Activated CD8-positive, alpha-beta T cell treated with anti-CD3 and anti-CD28 coated beads for 36 hours (primary cell): ENCODE measurements around the gene MBD5. TPM values are rescaled to one million over a fixed set of nuclear protein-coding genes. Genes with fewer than 3 reads are reported as not detected.

Experiments
- ATAC-seq: fragments of 200-7000 bp; cut with Tn5 transposase; one replicate; pipeline ENCODE4 v1.10.0; 2021; ENCODE audit warnings: mild to moderate bottlenecking, moderate library complexity
- CTCF ChIA-PET: fragments of 350-600 bp; sonication (Branson Sonifier 250); formaldehyde crosslinking; loops from one replicate; lab custom pipeline; 2021; ENCODE audit warnings: antibody characterized with exemption; lab: Charles Lee
- POLR2A ChIA-PET: fragments of 350-600 bp; sonication (Branson Sonifier 250); formaldehyde crosslinking; loops from one replicate; lab custom pipeline; 2021; ENCODE audit warnings: antibody characterized with exemption; lab: Charles Lee
- DNase-seq: peaks from one replicate; pipeline ENCODE4 v3.0.0-alpha.2; 2020
- H3K27ac Mint-ChIP-seq: one replicate; pipeline ENCODE4 v1.8.0; 2021; ENCODE audit warnings: mild to moderate bottlenecking, mixed read lengths
- H3K27me3 Mint-ChIP-seq: one replicate; pipeline ENCODE4 v1.8.0; 2021; ENCODE audit warnings: mixed read lengths
- H3K36me3 Mint-ChIP-seq: one replicate; pipeline ENCODE4 v1.8.0; 2021; ENCODE audit warnings: low read depth, mixed read lengths
- H3K4me1 Mint-ChIP-seq: one replicate; pipeline ENCODE4 v1.8.0; 2021; ENCODE audit warnings: low read depth, mixed read lengths
- H3K4me3 Mint-ChIP-seq: one replicate; pipeline ENCODE4 v1.8.0; 2021; ENCODE audit warnings: mild to moderate bottlenecking, moderate library complexity, mixed read lengths
- H3K9me3 Mint-ChIP-seq: one replicate; pipeline ENCODE4 v1.8.0; 2021; ENCODE audit warnings: mixed read lengths
- CTCF ChIP-seq: fragments of 200-600 bp; IDR thresholded peaks from one replicate; pipeline ENCODE4 v1.8.0; 2022; ENCODE audit warnings: antibody characterized with exemption, mild to moderate bottlenecking
- intact Hi-C: fragments of 100-400 bp; cut with micrococcal nuclease; formaldehyde crosslinking; loops from one replicate; pipeline ENCODE4 v1.10.0; 2022
- total RNA-seq, 2 experiments: library from RNA; stranded (reverse); gene quantifications; one replicate each; pipeline ENCODE4 v1.2.3, GENCODE V29; 2021

MBD5 gene
- total RNA-seq, 2 experiments from 2014 or later = 16.6 to 17.9 TPM

GRCh38 chr2:148279216-148279615, 258.3 kb downstream of the MBD5 start:
- no peak for DNase-seq
- Mint-ChIP-seq H3K36me3 (no peaks in the 10 kb centered on the region), H3K4me3 (no peak overlapping the region), H3K27me3 (no peaks in the 10 kb centered on the region), H3K27ac (no peak overlapping the region), H3K4me1 (peaks cover 5% of the 10 kb centered on the region), H3K9me3 (no peaks in the 10 kb centered on the region)
- POLR2A ChIA-PET = interaction anchor here (0.7 kb wide), 1 partner anchor 81 kb away, joined by 3 read pairs; no protein-coding TSS in a partner anchor
- no peak for TF ChIP-seq CTCF
- ATAC-seq = no peak
- CTCF ChIA-PET = interaction anchor here (0.7 kb wide), 1 partner anchor 302 kb away, joined by 4 read pairs; no protein-coding TSS in a partner anchor
- intact Hi-C loops = no loop called here

GRCh38 chr2:148282201-148282600, 261.3 kb downstream of the MBD5 start:
- CTCF ChIA-PET = no interaction called here
- peaks cover 5% of the 10 kb centered on the region for H3K4me1 Mint-ChIP-seq

GRCh38 chr2:148292431-148292830, 271.5 kb downstream of the MBD5 start:
- no peak for DNase-seq
- H3K4me3 Mint-ChIP-seq = no peak overlapping the region
- no peak overlapping the region for H3K27ac Mint-ChIP-seq
- TF ChIP-seq CTCF = no peak
- no peaks in the 10 kb centered on the region for H3K9me3 Mint-ChIP-seq
- ChIA-PET POLR2A (no interaction called here), CTCF (no interaction called here)
- intact Hi-C loops = no loop called here
- H3K27me3 Mint-ChIP-seq = no peaks in the 10 kb centered on the region
- H3K36me3 Mint-ChIP-seq = peaks cover 8% of the 10 kb centered on the region
- no peak for ATAC-seq
- peaks cover 2% of the 10 kb centered on the region for H3K4me1 Mint-ChIP-seq

More at GRCh38 chr2:148282201-148282600, 261.3 kb downstream of the MBD5 start:
- DNase-seq (no peak), ATAC-seq (no peak)
- POLR2A ChIA-PET = no interaction called here
- H3K9me3 Mint-ChIP-seq = no peaks in the 10 kb centered on the region
- no peak overlapping the region for H3K27ac Mint-ChIP-seq
- H3K36me3 Mint-ChIP-seq = peaks cover 1% of the 10 kb centered on the region
- intact Hi-C loops = no loop called here
- no peak for TF ChIP-seq CTCF
- H3K4me3 Mint-ChIP-seq = no peak overlapping the region
- H3K27me3 Mint-ChIP-seq = no peaks in the 10 kb centered on the region

- intact Hi-C loops = no loop called here
- no peaks in the 10 kb centered on the region for H3K9me3 Mint-ChIP-seq
Observed at GRCh38 chr2:148298196-148298595, 277.3 kb downstream of the MBD5 start.

GRCh38 chr2:148299616-148300015, 278.7 kb downstream of the MBD5 start:
- peaks cover 4% of the 10 kb centered on the region for H3K36me3 Mint-ChIP-seq
- POLR2A ChIA-PET = no interaction called here
- intact Hi-C loops = no loop called here

More at GRCh38 chr2:148298196-148298595, 277.3 kb downstream of the MBD5 start:
- no peak for TF ChIP-seq CTCF
- ChIA-PET POLR2A (no interaction called here), CTCF (interaction anchor here (1.3 kb wide), 1 partner anchor 15 kb away, joined by 3 read pairs; no protein-coding TSS in a partner anchor)
- H3K27ac Mint-ChIP-seq = no peak overlapping the region
- H3K4me3 Mint-ChIP-seq = no peak overlapping the region
- ATAC-seq (no peak), DNase-seq (no peak)
- no peaks in the 10 kb centered on the region for H3K27me3 Mint-ChIP-seq
- peaks cover 2% of the 10 kb centered on the region for H3K4me1 Mint-ChIP-seq
- H3K36me3 Mint-ChIP-seq = peaks cover 6% of the 10 kb centered on the region

More at GRCh38 chr2:148299616-148300015, 278.7 kb downstream of the MBD5 start:
- no peak overlapping the region for H3K4me3 Mint-ChIP-seq
- no peak overlapping the region for H3K27ac Mint-ChIP-seq
- TF ChIP-seq CTCF = no peak
- no peaks in the 10 kb centered on the region for H3K27me3 Mint-ChIP-seq
- CTCF ChIA-PET = no interaction called here
- DNase-seq (no peak), ATAC-seq (no peak)
- H3K9me3 Mint-ChIP-seq = no peaks in the 10 kb centered on the region
- no peaks in the 10 kb centered on the region for H3K4me1 Mint-ChIP-seq
